ENCODE results near the gene RDX. TPM values are rescaled to one million over a fixed set of nuclear protein-coding genes. Genes with fewer than 3 reads are reported as not detected.

The RDX gene
- total and polyA plus RNA-seq, 10 of the 15 experiments (the other 5 are each of a cell fraction or from before 2014, with no cell fraction given) = 24.6 to 62.2 (median 47.8) TPM

DNA sequence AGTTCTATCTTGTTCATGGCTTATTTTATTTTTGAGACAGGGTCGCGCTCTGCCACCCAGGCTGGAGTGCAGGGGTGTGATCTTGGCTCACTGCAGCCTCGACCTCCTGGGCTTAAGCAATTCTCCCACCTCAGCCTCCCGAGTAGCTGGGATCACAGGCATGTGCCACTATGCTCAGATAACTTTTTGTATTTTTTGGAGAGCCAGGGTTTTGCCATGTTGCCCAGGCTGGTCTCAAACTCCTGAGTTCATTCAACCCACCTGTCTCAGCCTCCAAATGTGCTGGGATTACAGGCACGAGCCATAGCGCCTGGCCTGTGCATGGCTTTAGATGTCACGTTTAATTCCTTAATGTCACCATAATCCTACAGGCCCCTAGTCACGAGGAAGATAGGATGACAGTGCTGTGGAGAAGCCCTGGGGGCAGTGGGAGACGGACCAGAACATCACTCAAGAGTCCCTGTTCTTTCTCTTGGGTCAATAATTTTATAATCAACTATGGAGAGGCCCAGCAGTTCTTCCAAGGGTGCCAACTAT, 99.5 kb downstream of the RDX start:
- Histone ChIP-seq H3K9me3 (replicated peaks; ENCODE audit: control insufficient read depth, insufficient read depth, low read length) (peaks cover 2% of the 10 kb centered on the region; the same call in 1 of the 3 replicates), H3K4me2 (ENCODE audit: control insufficient read depth, insufficient read depth) (no peak overlapping the region), H3K36me3 (ENCODE audit: control insufficient read depth in 2 of 2, insufficient read depth in 2 of 2, low read length in 1 of 2) (no peaks in the 10 kb centered on the region), H2AFZ (ENCODE audit: control insufficient read depth, low read depth, low read length) (no peak overlapping the region), H3K79me2 (ENCODE audit: control insufficient read depth, insufficient read depth, low read length) (no peaks in the 10 kb centered on the region), H4K20me1 (ENCODE audit: control insufficient read depth, insufficient read depth) (no peaks in the 10 kb centered on the region), H3K4me3 (no peak overlapping the region), H3K4me1 (ENCODE audit: control insufficient read depth, insufficient read depth, low read length) (peaks cover 4% of the 10 kb centered on the region; the same call in 1 of the 2 replicates), H3K27me3 (replicated peaks in 1 of 2; ENCODE audit: control insufficient read depth in 2 of 2, insufficient read depth in 2 of 2, low read length in 1 of 2) (no peaks in the 10 kb centered on the region), H3K27ac (ENCODE audit: control insufficient read depth, insufficient read depth) (no peak overlapping the region), H3K9ac (ENCODE audit: control insufficient read depth, insufficient read depth, low read length) (no peak overlapping the region)
- DNase-seq (ENCODE audit: low read depth, low spot score) (no peak), ATAC-seq (no peak), FAIRE-seq (no peak)
- in situ Hi-C loops (cut with MboI) (no loop called here), intact Hi-C loops (cut with micrococcal nuclease; ENCODE audit: unreplicated experiment) (no loop called here)
- ChIA-PET SMC1A (ENCODE audit: uncharacterized antibody, unreplicated experiment) (interaction anchor here (0.7 to 9.5 kb wide), 13 partner anchors 28 to 346 kb away, joined by 3 to 113 read pairs (median 5); partner anchors contain the start of gene FDX1), RAD21 (ENCODE audit: unreplicated experiment) (interaction anchor here (1.0 to 1.7 kb wide), 4 partner anchors 171 to 257 kb away, joined by 4 to 7 read pairs (median 6); no protein-coding TSS in a partner anchor), CTCF (interaction anchor here (1.0 to 9.5 kb wide), 8 partner anchors 9 to 342 kb away, joined by 3 to 178 read pairs (median 4); no protein-coding TSS in a partner anchor), POLR2A (no interaction called here)
- no TSS peak for BruUV-seq (replicated peaks)
- WGBS (ENCODE audit: insufficient coverage, insufficient replicate concordance, low lambda C conversion rate, missing lambda C conversion rate) = 28% methylated on average over 9 of the region's 9 CpGs
- TF ChIP-seq NBN (IDR thresholded peaks at IDR 0.05) (no peak), RAD21 (IDR thresholded peaks at IDR 0.05; ENCODE audit: insufficient read depth, low read depth, low read length) (no peak), NFXL1 (IDR thresholded peaks at IDR 0.05; ENCODE audit: borderline replicate concordance) (no peak), SUPT20H (IDR thresholded peaks at IDR 0.05; ENCODE audit: borderline replicate concordance, control insufficient read depth, low read depth, low read length) (no peak), NR2F1 (conservative IDR thresholded peaks at IDR 0.05) (no peak)
- TF ChIP-seq, protein P1, sequence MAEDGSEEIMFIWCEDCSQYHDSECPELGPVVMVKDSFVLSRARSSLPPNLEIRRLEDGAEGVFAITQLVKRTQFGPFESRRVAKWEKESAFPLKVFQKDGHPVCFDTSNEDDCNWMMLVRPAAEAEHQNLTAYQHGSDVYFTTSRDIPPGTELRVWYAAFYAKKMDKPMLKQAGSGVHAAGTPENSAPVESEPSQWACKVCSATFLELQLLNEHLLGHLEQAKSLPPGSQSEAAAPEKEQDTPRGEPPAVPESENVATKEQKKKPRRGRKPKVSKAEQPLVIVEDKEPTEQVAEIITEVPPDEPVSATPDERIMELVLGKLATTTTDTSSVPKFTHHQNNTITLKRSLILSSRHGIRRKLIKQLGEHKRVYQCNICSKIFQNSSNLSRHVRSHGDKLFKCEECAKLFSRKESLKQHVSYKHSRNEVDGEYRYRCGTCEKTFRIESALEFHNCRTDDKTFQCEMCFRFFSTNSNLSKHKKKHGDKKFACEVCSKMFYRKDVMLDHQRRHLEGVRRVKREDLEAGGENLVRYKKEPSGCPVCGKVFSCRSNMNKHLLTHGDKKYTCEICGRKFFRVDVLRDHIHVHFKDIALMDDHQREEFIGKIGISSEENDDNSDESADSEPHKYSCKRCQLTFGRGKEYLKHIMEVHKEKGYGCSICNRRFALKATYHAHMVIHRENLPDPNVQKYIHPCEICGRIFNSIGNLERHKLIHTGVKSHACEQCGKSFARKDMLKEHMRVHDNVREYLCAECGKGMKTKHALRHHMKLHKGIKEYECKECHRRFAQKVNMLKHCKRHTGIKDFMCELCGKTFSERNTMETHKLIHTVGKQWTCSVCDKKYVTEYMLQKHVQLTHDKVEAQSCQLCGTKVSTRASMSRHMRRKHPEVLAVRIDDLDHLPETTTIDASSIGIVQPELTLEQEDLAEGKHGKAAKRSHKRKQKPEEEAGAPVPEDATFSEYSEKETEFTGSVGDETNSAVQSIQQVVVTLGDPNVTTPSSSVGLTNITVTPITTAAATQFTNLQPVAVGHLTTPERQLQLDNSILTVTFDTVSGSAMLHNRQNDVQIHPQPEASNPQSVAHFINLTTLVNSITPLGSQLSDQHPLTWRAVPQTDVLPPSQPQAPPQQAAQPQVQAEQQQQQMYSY (CRISPR knock-in tag; IDR thresholded peaks at IDR 0.05) = no peak
- TF ChIP-seq, protein P2, sequence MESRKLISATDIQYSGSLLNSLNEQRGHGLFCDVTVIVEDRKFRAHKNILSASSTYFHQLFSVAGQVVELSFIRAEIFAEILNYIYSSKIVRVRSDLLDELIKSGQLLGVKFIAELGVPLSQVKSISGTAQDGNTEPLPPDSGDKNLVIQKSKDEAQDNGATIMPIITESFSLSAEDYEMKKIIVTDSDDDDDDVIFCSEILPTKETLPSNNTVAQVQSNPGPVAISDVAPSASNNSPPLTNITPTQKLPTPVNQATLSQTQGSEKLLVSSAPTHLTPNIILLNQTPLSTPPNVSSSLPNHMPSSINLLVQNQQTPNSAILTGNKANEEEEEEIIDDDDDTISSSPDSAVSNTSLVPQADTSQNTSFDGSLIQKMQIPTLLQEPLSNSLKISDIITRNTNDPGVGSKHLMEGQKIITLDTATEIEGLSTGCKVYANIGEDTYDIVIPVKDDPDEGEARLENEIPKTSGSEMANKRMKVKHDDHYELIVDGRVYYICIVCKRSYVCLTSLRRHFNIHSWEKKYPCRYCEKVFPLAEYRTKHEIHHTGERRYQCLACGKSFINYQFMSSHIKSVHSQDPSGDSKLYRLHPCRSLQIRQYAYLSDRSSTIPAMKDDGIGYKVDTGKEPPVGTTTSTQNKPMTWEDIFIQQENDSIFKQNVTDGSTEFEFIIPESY (IDR thresholded peaks at IDR 0.05) = no peak
